ENCODE data around the gene TLN1.

Gene TLN1

DNA sequence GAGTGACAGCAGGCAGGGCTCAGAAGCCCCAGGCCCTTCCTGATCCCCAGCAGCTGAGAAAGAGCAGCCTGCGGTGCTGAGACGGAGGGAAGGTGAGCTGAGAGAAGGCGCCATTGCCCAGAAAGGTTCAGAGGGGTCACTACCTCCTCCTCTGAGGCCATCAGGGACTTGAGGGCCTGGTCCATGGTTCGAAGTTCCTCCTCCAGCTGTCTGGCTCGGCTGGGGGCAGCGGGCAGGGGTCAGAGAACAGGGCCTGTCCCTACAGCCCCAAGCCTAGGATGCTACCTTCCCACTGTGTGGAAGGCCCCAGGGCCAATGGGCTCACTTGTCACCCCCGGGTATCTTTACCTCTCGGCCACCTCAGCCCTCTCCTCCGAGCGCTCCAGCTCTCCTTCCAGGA is 47.1 kb downstream of the TLN1 start:
- no peak overlapping the region for H3K27ac ChIP-seq
- TF ChIP-seq ZFX (IDR thresholded peaks at IDR 0.05; ENCODE audit: borderline replicate concordance) = no peak
- no peak for TF ChIP-seq CTCF (IDR thresholded peaks at IDR 0.05)

DNA sequence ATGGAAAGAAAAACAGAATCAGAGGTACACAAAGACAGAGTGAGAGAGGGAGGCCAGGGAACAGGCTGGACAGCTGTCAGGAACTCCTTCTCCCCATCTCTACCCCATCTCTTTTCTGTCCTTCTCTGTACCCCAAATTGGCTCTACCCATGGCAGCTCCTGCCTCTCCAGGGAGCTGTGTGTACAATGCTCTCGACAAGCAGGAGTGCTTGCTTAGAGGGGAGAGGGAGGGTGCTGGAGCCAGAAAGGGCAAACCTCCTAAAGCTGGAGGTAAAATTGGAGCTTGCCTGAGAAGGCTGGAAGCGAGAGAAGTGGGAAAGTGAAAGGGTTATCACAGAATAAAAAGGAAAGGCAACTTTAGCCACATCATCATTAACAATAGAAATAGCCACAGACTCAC is 48.7 kb downstream of the TLN1 start:
- no peak for TF ChIP-seq CTCF (IDR thresholded peaks at IDR 0.05)
- H3K27ac ChIP-seq = no peak overlapping the region

DNA sequence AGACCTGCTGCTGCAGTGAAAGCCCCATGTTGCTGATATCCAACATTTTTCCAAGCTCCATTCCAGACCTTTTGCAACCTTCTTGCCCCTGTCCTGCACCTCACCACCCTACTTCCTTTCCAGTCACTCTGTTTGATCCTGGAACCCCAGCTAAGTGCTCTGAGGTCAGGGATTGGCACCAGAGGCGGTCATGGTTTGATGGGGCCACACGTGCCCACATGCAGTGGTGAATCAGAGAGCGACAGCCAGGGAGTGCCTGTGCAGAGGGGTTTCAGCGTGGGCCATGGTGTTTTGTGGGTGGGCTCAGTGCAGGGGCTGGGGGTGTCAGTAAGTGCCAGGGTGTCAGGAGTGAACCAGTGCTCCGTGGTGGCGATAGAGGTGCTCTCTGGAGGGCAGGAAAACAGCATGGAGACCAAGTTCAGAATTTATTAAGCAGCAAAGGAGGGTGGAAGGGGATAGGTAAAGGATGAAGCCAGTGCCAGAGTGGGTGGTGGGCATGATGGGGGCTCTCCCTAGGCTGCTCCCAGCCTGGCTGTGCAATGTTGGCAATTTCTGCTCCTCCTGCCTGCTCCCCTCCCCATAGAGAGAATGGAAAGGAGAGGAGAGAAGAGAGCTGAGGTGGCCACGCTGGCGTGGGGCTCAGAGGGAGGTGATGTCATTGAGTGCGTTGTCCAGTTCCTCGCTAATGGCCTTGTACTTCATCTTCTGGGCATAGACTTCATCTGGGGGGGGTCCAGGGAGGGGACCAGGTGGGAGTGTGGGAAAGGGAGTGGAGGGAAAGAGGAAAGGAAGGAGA is 49.3 kb downstream of the TLN1 start:
- TF ChIP-seq ZFX (IDR thresholded peaks at IDR 0.05; ENCODE audit: borderline replicate concordance) (no peak), CTCF (IDR thresholded peaks at IDR 0.05) (no peak)
- H3K27ac ChIP-seq = no peak overlapping the region

DNA sequence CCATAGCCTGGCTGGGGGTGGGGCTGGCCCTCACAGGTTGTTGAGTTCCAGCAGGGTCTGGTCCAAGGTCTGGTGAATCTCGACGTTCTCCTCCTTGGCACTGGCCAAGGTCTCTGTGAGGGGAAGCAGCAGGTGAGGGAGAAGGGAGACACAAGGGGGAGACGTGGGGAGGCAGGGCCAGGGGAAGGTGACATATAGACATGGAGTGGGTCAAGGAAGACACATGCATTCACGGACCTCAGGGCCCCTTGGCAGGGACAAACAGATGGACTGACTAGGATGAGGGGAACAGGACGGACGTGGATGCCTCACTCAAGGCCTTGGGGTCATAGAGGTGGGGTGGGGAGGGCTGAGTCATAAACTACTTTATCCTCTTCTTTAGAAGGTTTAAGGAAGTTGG is 49.9 kb downstream of the TLN1 start:
- H3K27ac ChIP-seq = no peak overlapping the region

GRCh38 chr9:35681341-35682002 is 50.5 kb downstream of the TLN1 start:
- H3K27ac ChIP-seq = no peak overlapping the region
- TF ChIP-seq ZFX (IDR thresholded peaks at IDR 0.05; ENCODE audit: borderline replicate concordance) = no peak
- no peak for TF ChIP-seq CTCF (IDR thresholded peaks at IDR 0.05)

More for the DNA sequence above, 49.9 kb downstream of the TLN1 start:
- TF ChIP-seq ZFX (IDR thresholded peaks at IDR 0.05; ENCODE audit: borderline replicate concordance) (no peak), CTCF (IDR thresholded peaks at IDR 0.05) (no peak)

GRCh38 chr9:35680331-35681105 is 51.5 kb downstream of the TLN1 start:
- TF ChIP-seq ZFX (IDR thresholded peaks at IDR 0.05; ENCODE audit: borderline replicate concordance) (no peak), CTCF (IDR thresholded peaks at IDR 0.05) (no peak)
- H3K27ac ChIP-seq = no peak overlapping the region

All from 22Rv1 (cell line).